ENCODE results near the gene SVOPL. TPM values are rescaled to one million over a fixed set of nuclear protein-coding genes. Genes with fewer than 3 reads are reported as not detected.

SVOPL gene
- polyA plus RNA-seq, 1 of the 3 experiments (the other 2 are of a cell fraction): not detected

DNA sequence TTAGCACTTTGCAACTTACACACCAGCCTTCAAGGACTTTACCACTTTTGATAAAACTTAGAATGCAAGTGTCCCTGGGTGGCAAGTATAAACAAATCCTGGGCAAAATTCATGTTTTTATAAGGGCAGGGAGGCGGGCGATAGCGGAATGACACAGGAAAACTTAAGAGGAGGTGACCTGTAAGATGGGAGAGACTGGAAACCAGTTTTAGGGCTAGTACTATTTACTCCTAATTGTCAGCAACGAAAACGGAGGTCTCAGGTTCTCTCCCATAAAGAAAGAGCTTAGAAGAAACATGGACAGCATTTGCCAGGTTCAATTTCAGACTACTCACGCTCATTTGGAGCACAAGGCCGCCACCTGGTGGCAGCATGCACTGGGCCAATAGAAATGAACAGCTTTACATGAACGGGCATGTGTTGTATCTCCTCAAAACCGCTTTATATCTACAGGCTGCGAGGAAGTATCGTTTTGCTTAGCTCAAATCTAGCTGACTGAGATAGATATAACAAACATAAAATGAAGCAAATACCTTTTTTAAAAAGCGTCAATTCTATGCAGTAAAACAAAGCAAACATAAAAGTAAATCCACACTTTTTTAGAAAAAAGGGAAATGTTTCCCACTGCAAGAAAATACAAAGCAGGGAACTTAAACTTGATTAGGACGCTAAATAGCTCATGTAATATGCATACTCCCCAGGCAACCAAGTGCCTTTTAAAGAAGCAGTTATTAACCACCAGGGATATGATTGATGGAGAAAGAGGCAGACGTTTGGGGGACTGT lies 37.6 kb upstream of the SVOPL start:
- no peak overlapping the region; the same call in 1 of the 2 replicates for H2AFZ ChIP-seq (ENCODE audit: low read depth)
- no peaks in the 10 kb centered on the region for H3K9me3 ChIP-seq
- H4K20me1 ChIP-seq (ENCODE audit: insufficient read depth): no peaks in the 10 kb centered on the region
- no peak overlapping the region for H3K9ac ChIP-seq
- H3K79me2 ChIP-seq (ENCODE audit: insufficient read depth): no peaks in the 10 kb centered on the region
- H3K4me1 ChIP-seq (ENCODE audit: control insufficient read depth in 1 of 2, insufficient read depth in 2 of 2, low read depth in 1 of 2, low read length in 1 of 2): peaks cover 0 to 5% of the 10 kb centered on the region in 2 experiments; a peak in 2 of 4 replicates
- H3F3A ChIP-seq (replicated peaks; ENCODE audit: insufficient read depth): no peaks in the 10 kb centered on the region
- no peak overlapping the region; a peak in 1 of 4 replicates for H3K4me3 ChIP-seq (ENCODE audit: low read depth in 2 of 2, low read length in 1 of 2)
- no peaks in the 10 kb centered on the region for H3K27me3 ChIP-seq (ENCODE audit: insufficient read depth)
- WGBS (ENCODE audit: low lambda C conversion rate): 28% methylated on average over 14 of the region's 14 CpGs
- ChIA-PET CTCF (interaction anchor here (0.5 to 4.1 kb wide), 122 partner anchors 9 to 1424 kb away, joined by 3 to 80 read pairs (median 4); partner anchors contain the start of genes CREB3L2, KIAA1549 and TRIM24), POLR2A (interaction anchor here (0.7 to 1.1 kb wide), 3 partner anchors 34 to 835 kb away, joined by 3 to 10 read pairs (median 3); no protein-coding TSS in a partner anchor)
- H3K9me2 ChIP-seq: no peaks in the 10 kb centered on the region
- TF ChIP-seq GATA2 (CRISPR knock-in tag; IDR thresholded peaks at IDR 0.05) (0 out of 2 replicates have a peak, but pooled peaks have one; percentile 9), RCOR1 (IDR thresholded peaks at IDR 0.05; ENCODE audit: low read length) (peak; percentile 66), NFIC (IDR thresholded peaks at IDR 0.05; ENCODE audit: borderline replicate concordance) (0 out of 2 replicates have a peak, but pooled peaks have one; percentile 6), RAD21 (IDR thresholded peaks at IDR 0.05; ENCODE audit: low read length) (peak; percentile 100), FOXJ3 (CRISPR knock-in tag; IDR thresholded peaks at IDR 0.05) (no peak), RXRA (IDR thresholded peaks at IDR 0.05; ENCODE audit: borderline replicate concordance, low read depth) (no peak), MAX (IDR thresholded peaks at IDR 0.05; ENCODE audit: low read depth) (peak; percentile 56; the same call in 1 of the 2 replicates), SMC3 (IDR thresholded peaks at IDR 0.05; ENCODE audit: low read depth, low read length) (peak; percentile 98)
- TF ChIP-seq, protein P1, sequence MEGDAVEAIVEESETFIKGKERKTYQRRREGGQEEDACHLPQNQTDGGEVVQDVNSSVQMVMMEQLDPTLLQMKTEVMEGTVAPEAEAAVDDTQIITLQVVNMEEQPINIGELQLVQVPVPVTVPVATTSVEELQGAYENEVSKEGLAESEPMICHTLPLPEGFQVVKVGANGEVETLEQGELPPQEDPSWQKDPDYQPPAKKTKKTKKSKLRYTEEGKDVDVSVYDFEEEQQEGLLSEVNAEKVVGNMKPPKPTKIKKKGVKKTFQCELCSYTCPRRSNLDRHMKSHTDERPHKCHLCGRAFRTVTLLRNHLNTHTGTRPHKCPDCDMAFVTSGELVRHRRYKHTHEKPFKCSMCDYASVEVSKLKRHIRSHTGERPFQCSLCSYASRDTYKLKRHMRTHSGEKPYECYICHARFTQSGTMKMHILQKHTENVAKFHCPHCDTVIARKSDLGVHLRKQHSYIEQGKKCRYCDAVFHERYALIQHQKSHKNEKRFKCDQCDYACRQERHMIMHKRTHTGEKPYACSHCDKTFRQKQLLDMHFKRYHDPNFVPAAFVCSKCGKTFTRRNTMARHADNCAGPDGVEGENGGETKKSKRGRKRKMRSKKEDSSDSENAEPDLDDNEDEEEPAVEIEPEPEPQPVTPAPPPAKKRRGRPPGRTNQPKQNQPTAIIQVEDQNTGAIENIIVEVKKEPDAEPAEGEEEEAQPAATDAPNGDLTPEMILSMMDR (IDR thresholded peaks at IDR 0.05): peak; percentile 99
- peak; percentile 83 for DNase-seq
- H3K27ac ChIP-seq (ENCODE audit: low read depth in 2 of 2, low read length in 1 of 2): no peak overlapping the region; a peak in 1 of 4 replicates
- H3K4me2 ChIP-seq: no peak overlapping the region
- no peaks in the 10 kb centered on the region for H3K36me3 ChIP-seq (replicated peaks in 1 of 2; ENCODE audit: control insufficient read depth in 1 of 2, insufficient read depth in 2 of 2, low read length in 1 of 2)

DNA sequence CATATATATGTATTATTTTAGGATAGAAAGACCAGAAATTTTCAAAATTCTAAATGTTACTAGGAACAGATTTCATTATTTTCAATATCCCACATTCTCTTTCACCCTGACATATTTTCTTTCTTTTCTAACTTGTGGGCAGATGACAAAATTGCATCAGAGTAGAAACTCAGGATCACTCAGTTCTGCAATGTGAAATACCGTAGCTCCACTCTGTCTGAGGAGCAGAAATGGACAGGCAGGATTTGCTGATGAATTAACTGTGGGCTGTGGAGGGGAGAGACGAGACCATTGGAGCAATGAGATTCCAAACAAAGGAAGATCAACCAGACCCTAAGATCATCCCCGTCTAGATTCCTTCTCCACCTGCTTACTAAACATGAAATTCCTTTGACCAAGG lies 37.0 kb upstream of the SVOPL start:
- Histone ChIP-seq H2AFZ (ENCODE audit: low read depth) (no peak overlapping the region), H3K4me1 (ENCODE audit: control insufficient read depth in 1 of 2, insufficient read depth in 2 of 2, low read depth in 1 of 2, low read length in 1 of 2) (peaks cover 0 to 5% of the 10 kb centered on the region in 2 experiments; a peak in 2 of 4 replicates), H3K27me3 (ENCODE audit: insufficient read depth) (no peaks in the 10 kb centered on the region), H3K27ac (ENCODE audit: low read depth in 2 of 2, low read length in 1 of 2) (no peak overlapping the region), H3K9me2 (no peaks in the 10 kb centered on the region), H3K4me3 (ENCODE audit: low read depth in 2 of 2, low read length in 1 of 2) (no peak overlapping the region), H3K36me3 (replicated peaks in 1 of 2; ENCODE audit: control insufficient read depth in 1 of 2, insufficient read depth in 2 of 2, low read length in 1 of 2) (no peaks in the 10 kb centered on the region), H3K9me3 (no peaks in the 10 kb centered on the region), H3K9ac (no peak overlapping the region), H3K4me2 (no peak overlapping the region), H4K20me1 (ENCODE audit: insufficient read depth) (no peaks in the 10 kb centered on the region), H3F3A (replicated peaks; ENCODE audit: insufficient read depth) (no peaks in the 10 kb centered on the region), H3K79me2 (ENCODE audit: insufficient read depth) (no peaks in the 10 kb centered on the region)
- no peak for DNase-seq
- 46% methylated on average over 3 of the region's 3 CpGs for WGBS (ENCODE audit: low lambda C conversion rate)
- ChIA-PET POLR2A (interaction anchor here (0.7 to 1.1 kb wide), 4 partner anchors 34 to 834 kb away, joined by 3 to 10 read pairs (median 5); no protein-coding TSS in a partner anchor), CTCF (interaction anchor here (0.6 to 4.1 kb wide), 103 partner anchors 8 to 1132 kb away, joined by 3 to 80 read pairs (median 5); partner anchors contain the start of genes CREB3L2, KIAA1549 and TRIM24)
- TF ChIP-seq FOXJ3 (CRISPR knock-in tag; IDR thresholded peaks at IDR 0.05): no peak
- TF ChIP-seq TCF12 (IDR thresholded peaks at IDR 0.05): no peak
- TF ChIP-seq, protein P2, sequence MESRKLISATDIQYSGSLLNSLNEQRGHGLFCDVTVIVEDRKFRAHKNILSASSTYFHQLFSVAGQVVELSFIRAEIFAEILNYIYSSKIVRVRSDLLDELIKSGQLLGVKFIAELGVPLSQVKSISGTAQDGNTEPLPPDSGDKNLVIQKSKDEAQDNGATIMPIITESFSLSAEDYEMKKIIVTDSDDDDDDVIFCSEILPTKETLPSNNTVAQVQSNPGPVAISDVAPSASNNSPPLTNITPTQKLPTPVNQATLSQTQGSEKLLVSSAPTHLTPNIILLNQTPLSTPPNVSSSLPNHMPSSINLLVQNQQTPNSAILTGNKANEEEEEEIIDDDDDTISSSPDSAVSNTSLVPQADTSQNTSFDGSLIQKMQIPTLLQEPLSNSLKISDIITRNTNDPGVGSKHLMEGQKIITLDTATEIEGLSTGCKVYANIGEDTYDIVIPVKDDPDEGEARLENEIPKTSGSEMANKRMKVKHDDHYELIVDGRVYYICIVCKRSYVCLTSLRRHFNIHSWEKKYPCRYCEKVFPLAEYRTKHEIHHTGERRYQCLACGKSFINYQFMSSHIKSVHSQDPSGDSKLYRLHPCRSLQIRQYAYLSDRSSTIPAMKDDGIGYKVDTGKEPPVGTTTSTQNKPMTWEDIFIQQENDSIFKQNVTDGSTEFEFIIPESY (IDR thresholded peaks at IDR 0.05; ENCODE audit: borderline replicate concordance, low read depth): no peak
- TF ChIP-seq GABPA (IDR thresholded peaks at IDR 0.05; ENCODE audit: low read depth): no peak
- no peak for TF ChIP-seq SIN3A (IDR thresholded peaks at IDR 0.05; ENCODE audit: borderline replicate concordance, low read depth, low read length)
- no peak for TF ChIP-seq TAF1 (IDR thresholded peaks at IDR 0.05; ENCODE audit: borderline replicate concordance, low read depth, low read length)
- TF ChIP-seq TEAD4 (IDR thresholded peaks at IDR 0.05; ENCODE audit: borderline replicate concordance, insufficient read depth): no peak
